Naive B cell (primary cell): ENCODE measurements around the gene NIPSNAP2. TPM values are rescaled to one million over a fixed set of nuclear protein-coding genes. Genes with fewer than 3 reads are reported as not detected.
"Not testable (repeated sequence)": the region's sequence is repeated elsewhere in the genome, so short reads cannot be mapped to it uniquely, and the experiment has no call there.

Source experiments
- ATAC-seq, 2 donors: fragments of 150-1000 bp; cut with Tn5 transposase; 2 replicates each; pipeline ENCODE4 v1.10.0; 2021; ENCODE audit warnings: low read depth in 2 of 2, mild to moderate bottlenecking in 2 of 2, moderate library complexity in 2 of 2
- DNase-seq: peaks from one replicate; pipeline ENCODE4 v3.0.0; 2022
- H3K27ac Mint-ChIP-seq, 6 donors: one replicate each; pipeline ENCODE4 v1.8.0; 2020 to 2022; ENCODE audit warnings: mild to moderate bottlenecking in 6 of 6, mixed read lengths in 6 of 6, moderate library complexity in 5 of 6, inconsistent platforms in 2 of 6
- H3K27me3 Mint-ChIP-seq, 3 donors: one replicate each; pipeline ENCODE4 v1.8.0; 2021 to 2022; ENCODE audit warnings: mixed read lengths in 3 of 3, mild to moderate bottlenecking in 1 of 3
- H3K36me3 Mint-ChIP-seq, 2 donors: one replicate each; pipeline ENCODE4 v1.8.0; 2020 to 2022; ENCODE audit warnings: mixed read lengths in 2 of 2, inconsistent platforms in 1 of 2, mild to moderate bottlenecking in 1 of 2
- H3K4me1 Mint-ChIP-seq, 3 donors: one replicate each; pipeline ENCODE4 v1.8.0; 2020 to 2022; ENCODE audit warnings: mixed read lengths in 3 of 3, inconsistent platforms in 1 of 3, mild to moderate bottlenecking in 1 of 3, moderate library complexity in 1 of 3
- H3K4me3 Mint-ChIP-seq, 8 donors: one replicate each; pipeline ENCODE4 v1.8.0; 2020 to 2022; ENCODE audit warnings: mild to moderate bottlenecking in 8 of 8, mixed read lengths in 8 of 8, moderate library complexity in 8 of 8, inconsistent platforms in 2 of 8
- H3K9me3 Mint-ChIP-seq, 7 donors: one replicate each; pipeline ENCODE4 v1.8.0; 2020 to 2022; ENCODE audit warnings: mixed read lengths in 7 of 7, mild to moderate bottlenecking in 5 of 7, inconsistent platforms in 2 of 7, moderate library complexity in 1 of 7
- polyA plus RNA-seq, 6 donors: library from polyadenylated mRNA; unstranded; fragments of 300-500 nt; fragmentation: Illumina TruSeq; gene quantifications; one replicate each; pipeline ENCODE4 v1.2.3, GENCODE V29; 2021; ENCODE audit warnings: low read depth in 6 of 6

NIPSNAP2 gene
- 100 to 1,000 TPM in 1 of 6 donors, 10 to 100 TPM in 5; 47.8 to 137 (median 57.2) TPM for polyA plus RNA-seq

DNA sequence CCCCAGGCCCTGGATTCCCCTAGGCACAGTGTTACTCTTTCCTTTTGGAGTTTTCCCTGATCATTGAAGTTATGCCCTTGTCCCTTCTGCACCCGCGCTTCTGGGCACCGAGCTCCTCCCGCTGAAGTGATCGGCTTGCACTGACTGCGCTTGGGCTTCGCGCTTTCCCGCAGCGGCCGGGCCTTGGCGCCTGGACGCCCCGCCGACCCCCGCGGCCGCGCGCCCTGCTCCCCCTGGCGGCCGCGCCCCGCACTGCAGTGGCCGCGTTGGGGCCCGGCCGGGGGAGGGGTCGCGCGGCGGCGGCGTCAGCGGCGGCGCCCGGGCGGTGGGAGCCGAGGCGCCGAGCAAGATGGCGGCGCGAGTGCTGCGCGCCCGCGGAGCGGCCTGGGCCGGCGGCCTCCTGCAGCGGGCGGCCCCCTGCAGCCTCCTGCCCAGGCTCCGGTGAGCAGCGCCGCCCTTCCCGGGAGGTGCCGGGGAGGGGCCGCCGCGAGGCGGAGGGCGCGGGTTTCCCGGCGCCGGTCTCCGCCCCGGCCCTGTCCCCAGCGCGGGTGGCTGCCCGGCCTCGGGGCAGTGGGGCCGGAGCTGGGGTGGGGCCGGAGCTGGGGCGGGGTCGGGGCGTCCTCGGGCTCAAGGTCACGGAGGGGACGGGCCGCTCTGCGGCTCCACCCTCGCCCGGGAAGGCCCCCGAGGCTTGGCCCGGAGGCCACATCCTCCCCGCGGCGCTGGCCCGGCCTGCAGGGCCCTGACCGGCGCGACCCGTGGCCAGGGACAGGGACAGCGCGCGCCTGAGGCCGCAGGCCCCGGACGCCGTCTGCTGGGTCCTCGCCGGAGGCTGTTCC, at the start of gene NIPSNAP2:
NIPSNAP2 (plus strand) TSS at position 325 of the 839 bp plus-strand sequence; CDS start at position 350, 25 bp downstream.
- peaks cover 25 to 39% (median 37%) of the 10 kb centered on the region in 3 donors for H3K4me1 Mint-ChIP-seq
- ATAC-seq (peak; percentile 86 to 87), DNase-seq (peak; percentile 64)
- H3K27me3 Mint-ChIP-seq: no peaks in the 10 kb centered on the region
- peak within 1 kb of the TSS; percentile 72 to 94 (median 88) for H3K4me3 Mint-ChIP-seq
- H3K9me3 Mint-ChIP-seq: no peaks in the 10 kb centered on the region
- no peaks in the 10 kb centered on the region for H3K36me3 Mint-ChIP-seq
- peak within 1 kb of the TSS; percentile 76 to 95 (median 90) for H3K27ac Mint-ChIP-seq

DNA sequence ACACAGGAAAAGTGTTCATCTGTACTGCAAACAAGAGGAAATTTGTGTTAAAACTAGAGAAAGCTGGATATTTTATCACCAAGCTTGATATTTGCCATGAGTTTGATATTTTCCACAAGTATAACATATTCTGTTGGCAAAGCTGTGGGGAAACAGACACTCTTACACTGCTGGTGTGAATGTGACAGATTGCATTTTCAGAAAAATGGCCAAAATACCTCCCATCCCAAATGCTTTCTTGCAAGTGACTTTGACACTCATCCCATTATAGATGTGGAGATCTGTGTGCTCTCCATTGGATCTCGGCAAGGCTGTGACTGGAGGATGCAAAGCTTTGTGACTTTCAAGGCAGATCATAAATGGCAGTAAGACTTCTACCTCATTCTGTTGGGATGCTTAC, 46.6 kb upstream of the NIPSNAP2 start:
- Mint-ChIP-seq H3K4me1 (no peaks in the 10 kb centered on the region), H3K9me3 (peaks cover 0 to 2% (median 0%) of the 10 kb centered on the region in 7 donors), H3K4me3 (no peak overlapping the region), H3K27me3 (no peaks in the 10 kb centered on the region), H3K36me3 (peaks cover 2 to 4% of the 10 kb centered on the region in 2 donors), H3K27ac (no peak overlapping the region)
- ATAC-seq (no peak), DNase-seq (no peak)

DNA sequence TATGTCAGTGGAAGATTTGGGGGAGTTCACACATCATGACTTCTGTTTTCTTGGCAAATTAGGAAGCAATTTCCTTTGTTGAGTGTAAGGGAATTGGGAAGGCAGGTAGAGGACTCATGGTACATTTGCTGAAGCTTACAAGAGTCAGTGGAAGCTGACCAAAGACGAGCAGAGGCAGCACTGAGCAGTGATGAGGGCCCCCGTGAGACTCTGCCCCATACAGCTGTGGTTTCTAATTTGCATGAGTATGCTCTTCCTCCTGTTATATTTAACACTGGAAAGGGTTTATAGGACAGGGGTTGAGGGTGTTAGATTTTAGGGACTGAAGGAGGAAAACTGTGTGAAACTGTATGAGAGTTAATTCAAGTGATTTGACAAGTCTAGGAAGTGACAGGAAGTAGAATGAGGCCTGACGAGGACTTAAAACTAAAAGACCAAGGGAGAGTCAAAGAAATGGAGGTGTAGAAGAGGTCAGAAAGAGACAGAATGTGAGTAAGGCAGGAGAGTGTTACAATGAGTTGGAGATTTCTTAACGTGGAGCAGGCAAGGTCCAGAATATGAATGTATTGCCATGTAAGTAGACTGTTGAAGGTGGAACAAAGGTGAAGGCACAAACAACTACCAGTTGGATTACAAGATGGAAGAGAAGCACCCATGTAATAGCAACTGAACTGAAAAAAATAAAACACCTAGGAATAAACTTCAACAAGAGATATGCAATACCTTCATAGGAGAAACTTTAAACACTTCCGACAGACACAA, 36.2 kb upstream of the NIPSNAP2 start:
- DNase-seq: no peak
- no peaks in the 10 kb centered on the region for H3K27me3 Mint-ChIP-seq
- peaks cover 10 to 11% of the 10 kb centered on the region in 2 donors for H3K36me3 Mint-ChIP-seq
- H3K4me3 Mint-ChIP-seq: no peak overlapping the region
- H3K4me1 Mint-ChIP-seq: peaks cover 0 to 8% (median 5%) of the 10 kb centered on the region in 3 donors
- no peak for ATAC-seq
- H3K9me3 Mint-ChIP-seq: no peaks in the 10 kb centered on the region
- peak overlapping the region in 1 of 6 donors; percentile 41 for H3K27ac Mint-ChIP-seq

DNA sequence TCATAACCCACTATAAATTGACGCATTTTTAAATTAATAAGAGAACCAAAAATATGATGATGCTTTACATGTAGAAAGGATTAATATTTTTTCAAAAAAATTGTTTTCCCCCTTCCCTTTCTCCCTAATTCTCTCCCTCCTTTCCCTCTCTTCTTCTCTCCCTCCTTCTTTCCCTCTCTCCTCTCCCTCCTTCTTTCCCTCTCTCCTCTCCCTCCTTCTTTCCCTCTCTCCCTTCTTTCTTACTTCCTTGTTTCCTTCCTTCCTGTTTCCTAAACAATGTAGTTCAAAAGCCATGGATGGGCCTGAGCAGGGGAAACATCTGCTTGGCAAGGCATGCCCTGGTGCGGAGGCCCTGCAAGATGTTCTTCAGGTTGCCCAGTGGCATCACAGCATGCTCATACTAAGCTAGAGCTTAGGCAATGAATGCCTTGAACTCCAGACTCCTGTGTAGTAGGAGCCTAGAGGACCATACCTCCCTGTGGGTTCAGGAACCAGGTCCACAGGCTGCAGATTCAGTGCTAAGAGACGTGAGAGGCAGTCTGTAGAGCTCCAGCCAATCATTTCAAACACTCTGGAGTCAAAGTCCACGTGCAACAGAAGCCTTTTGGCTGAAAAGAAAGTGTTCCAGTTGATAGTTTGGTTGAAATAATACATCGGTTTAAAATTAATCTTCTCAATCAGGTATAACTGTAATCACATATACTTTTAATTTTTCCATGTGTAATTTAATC, 32.8 kb upstream of the NIPSNAP2 start:
- Mint-ChIP-seq H3K36me3 (peaks cover 0 to under 1% of the 10 kb centered on the region in 2 donors), H3K4me3 (no peak overlapping the region), H3K4me1 (peaks cover 0 to 8% (median 5%) of the 10 kb centered on the region in 3 donors), H3K9me3 (peaks cover 0 to 8% (median 4%) of the 10 kb centered on the region in 7 donors), H3K27ac (peak overlapping the region in 2 of 6 donors; percentile 61 to 91), H3K27me3 (no peaks in the 10 kb centered on the region)
- DNase-seq (no peak), ATAC-seq (no peak)

DNA sequence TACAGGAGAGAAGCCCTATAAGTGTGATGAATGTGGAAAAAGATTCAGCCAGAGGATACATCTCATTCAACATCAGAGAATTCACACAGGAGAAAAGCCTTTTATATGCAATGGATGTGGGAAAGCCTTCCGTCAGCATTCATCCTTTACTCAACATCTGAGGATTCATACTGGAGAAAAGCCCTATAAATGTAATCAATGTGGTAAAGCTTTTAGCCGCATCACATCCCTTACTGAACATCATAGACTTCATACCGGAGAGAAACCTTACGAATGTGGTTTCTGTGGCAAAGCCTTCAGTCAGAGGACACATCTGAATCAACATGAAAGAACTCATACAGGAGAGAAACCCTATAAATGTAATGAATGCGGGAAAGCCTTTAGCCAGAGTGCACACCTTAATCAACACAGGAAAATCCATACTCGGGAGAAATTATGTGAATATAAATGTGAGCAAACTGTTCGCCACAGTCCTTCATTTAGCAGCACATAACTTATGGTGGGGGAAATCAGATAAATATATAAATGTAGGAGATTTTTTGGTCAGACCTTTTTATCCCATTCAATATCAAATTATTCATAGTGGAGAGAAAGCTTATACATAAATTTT, 24.8 kb upstream of the NIPSNAP2 start:
- no peak for DNase-seq
- Mint-ChIP-seq H3K4me1 (no peaks in the 10 kb centered on the region), H3K27me3 (no peaks in the 10 kb centered on the region), H3K27ac (no peak overlapping the region), H3K4me3 (no peak overlapping the region), H3K9me3 (peaks cover 19 to 50% (median 44%) of the 10 kb centered on the region in 7 donors), H3K36me3 (peaks cover 13 to 27% of the 10 kb centered on the region in 2 donors)
- ATAC-seq: no peak

DNA sequence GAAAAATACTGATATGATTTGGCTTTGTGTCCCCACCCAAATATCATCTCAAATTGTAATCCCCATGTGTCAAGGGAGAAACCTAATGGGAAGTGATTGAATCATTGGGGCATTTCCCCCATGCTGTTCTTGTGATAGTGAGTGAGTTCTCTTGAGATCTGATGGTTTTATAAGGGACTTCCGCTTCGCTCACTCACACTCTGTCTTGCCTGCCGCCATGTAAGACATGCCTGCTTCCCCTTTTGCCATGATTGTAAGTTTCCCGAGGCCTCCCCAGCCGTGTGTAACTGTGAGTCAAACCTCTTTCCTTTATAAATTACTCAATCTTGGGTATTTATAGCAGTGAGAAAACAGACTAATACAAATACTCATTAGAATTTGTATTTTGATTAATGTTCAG, 17.8 kb upstream of the NIPSNAP2 start:
- no peak overlapping the region for H3K27ac Mint-ChIP-seq
- DNase-seq (no peak), ATAC-seq (no peak)
- peaks cover 1 to 4% (median 3%) of the 10 kb centered on the region in 3 donors for H3K4me1 Mint-ChIP-seq
- H3K27me3 Mint-ChIP-seq: no peaks in the 10 kb centered on the region
- H3K36me3 Mint-ChIP-seq: peaks cover 0 to 5% of the 10 kb centered on the region in 2 donors
- peaks cover 4 to 13% (median 7%) of the 10 kb centered on the region in 7 donors for H3K9me3 Mint-ChIP-seq
- no peak overlapping the region for H3K4me3 Mint-ChIP-seq

DNA sequence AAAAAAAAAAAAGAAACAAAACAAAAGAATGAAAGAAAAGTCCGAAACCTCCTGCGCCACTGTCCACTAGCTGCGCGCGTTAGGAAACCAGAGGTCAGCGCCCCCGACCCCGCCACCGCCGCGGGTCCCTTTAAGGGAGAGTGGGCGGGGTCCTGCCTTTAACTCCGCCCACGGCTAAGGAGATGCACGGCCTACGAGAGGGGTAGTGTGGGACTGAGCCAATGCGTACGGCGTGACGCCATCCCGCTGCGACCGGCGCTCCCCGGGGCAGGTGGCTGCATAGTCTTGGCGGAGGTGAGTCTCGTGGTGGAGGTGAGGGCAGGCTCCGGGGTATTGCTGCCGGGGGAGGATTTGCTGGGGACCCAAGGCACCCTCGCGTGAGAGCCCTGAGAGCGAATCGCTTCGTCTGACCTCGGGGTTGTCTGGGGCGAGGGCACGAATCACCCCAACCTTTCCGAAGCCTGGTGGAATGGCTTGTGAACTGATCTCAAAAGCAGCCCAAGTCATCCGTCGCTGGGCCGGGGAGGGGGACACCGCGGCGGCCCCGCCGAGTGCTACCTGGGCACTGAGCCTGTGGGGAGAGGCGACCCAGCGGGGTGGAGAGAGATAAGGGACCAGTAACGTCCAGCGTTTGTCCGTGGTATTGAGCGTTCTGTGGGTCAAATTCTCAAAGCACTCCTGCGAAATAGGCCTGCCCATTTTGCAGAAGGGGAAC, 12.6 kb upstream of the NIPSNAP2 start, which contains the start of gene MRPS17:
MRPS17 (plus strand) TSS at position 241 of the 715 bp plus-strand sequence. CDS start 1,319 bp downstream, outside the sequence.
- no peaks in the 10 kb centered on the region for H3K9me3 Mint-ChIP-seq
- no peaks in the 10 kb centered on the region for H3K27me3 Mint-ChIP-seq
- H3K36me3 Mint-ChIP-seq: peaks cover 0 to 7% of the 10 kb centered on the region in 2 donors
- H3K27ac Mint-ChIP-seq: peak within 1 kb of the TSS; percentile 96 to 99 (median 98)
- peak within 1 kb of the TSS; percentile 90 to 99 (median 98) for H3K4me3 Mint-ChIP-seq
- peaks cover 16 to 27% (median 21%) of the 10 kb centered on the region in 3 donors for H3K4me1 Mint-ChIP-seq
- peak; percentile 99 to 100 for ATAC-seq
- peak; percentile 95 for DNase-seq

DNA sequence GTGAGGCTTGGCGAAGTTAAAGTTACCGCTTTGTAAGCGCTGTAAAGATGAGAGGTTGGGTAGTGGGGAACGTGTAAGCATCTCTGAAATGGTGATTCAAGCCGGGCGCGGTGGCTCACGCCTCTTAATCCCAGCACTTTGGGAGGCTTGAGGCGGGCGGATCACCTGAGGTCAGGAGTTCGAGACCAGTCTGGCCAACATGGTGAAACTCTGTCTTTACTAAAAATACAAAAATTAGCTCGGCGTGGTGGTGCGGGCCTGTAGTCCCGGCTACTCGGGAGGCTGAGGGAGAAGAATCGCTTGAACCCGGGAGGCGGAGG, 12.1 kb upstream of the NIPSNAP2 start:
- H3K27me3 Mint-ChIP-seq, H3K36me3 Mint-ChIP-seq, ATAC-seq, H3K9me3 Mint-ChIP-seq, DNase-seq: not testable (repeated sequence)
- Mint-ChIP-seq H3K4me3 (peak overlapping the region; percentile 90 to 99 (median 98)), H3K4me1 (peaks cover 16 to 27% (median 22%) of the 10 kb centered on the region in 3 donors), H3K27ac (peak overlapping the region; percentile 96 to 99 (median 98))

DNA sequence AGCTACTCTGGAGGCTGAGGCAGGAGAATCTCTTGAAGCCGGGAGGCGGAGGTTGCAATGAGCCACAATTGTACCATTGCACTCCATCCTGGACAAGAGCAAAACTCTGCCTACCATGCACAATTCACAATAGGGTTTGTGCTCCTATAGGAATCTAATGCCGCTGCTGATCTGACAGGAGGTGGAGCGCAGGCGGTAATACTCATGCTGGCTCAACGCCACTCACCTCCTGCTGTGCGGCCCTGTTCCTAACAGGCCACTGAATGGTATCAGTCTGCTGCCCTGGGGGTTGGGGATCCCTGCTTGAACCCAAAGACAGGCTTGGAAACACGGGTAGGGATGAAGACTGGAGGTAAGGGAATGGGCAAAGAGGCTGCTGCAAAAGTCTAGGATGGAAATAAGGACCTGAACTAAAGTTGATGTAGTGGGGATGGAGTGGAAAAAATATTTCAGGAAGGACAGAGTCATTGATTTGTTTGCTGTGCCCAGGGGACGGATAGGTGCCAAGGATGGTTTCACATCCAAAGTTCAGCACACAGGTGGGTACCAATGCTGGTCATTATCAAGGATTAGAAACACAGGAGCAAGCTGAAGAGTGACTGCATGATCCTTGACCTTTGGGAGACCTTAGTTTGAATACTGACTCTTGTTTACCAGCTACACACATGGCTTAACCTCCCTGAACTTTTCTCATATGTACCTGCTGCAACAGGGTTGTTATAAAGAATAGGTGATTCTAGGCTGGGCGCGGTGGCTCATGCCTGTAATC, 10.5 kb upstream of the NIPSNAP2 start:
- H3K4me1 Mint-ChIP-seq: peaks cover 16 to 30% (median 24%) of the 10 kb centered on the region in 3 donors
- peak overlapping the region in 7 of 8 donors; percentile 40 to 98 (median 97) for H3K4me3 Mint-ChIP-seq
- peak overlapping the region in 4 of 6 donors; percentile 18 to 73 (median 54) for H3K27ac Mint-ChIP-seq
- DNase-seq: no peak
- H3K36me3 Mint-ChIP-seq: peaks cover 0 to 7% of the 10 kb centered on the region in 2 donors
- no peaks in the 10 kb centered on the region for H3K9me3 Mint-ChIP-seq
- ATAC-seq: no peak
- H3K27me3 Mint-ChIP-seq: no peaks in the 10 kb centered on the region

DNA sequence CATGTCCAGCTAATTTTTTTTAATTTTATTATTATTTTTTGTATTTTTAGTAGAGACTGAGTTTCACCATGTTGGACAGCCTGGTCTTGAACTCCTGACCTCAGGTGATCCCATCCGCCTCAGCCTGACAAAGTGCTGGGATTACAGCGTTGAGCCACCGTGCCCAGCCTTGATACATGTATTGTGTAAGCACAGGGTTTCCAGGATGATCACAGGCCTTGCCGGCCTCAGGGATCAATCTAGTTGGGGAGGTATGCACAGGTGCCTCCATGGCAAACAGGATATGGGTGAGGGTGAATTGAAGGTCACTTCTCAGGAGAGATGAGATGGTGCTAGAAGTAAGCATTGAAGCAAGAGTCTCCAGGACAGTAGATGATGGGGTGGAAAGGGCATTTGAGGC, 7.2 kb upstream of the NIPSNAP2 start:
- no peak for DNase-seq
- Mint-ChIP-seq H3K4me1 (peaks cover 8 to 20% (median 13%) of the 10 kb centered on the region in 3 donors), H3K9me3 (no peaks in the 10 kb centered on the region), H3K36me3 (peaks cover 0 to 7% of the 10 kb centered on the region in 2 donors), H3K4me3 (peak overlapping the region in 2 of 8 donors; percentile 40 to 73), H3K27ac (peak overlapping the region in 1 of 6 donors; percentile 44), H3K27me3 (no peaks in the 10 kb centered on the region)
- ATAC-seq: no peak

DNA sequence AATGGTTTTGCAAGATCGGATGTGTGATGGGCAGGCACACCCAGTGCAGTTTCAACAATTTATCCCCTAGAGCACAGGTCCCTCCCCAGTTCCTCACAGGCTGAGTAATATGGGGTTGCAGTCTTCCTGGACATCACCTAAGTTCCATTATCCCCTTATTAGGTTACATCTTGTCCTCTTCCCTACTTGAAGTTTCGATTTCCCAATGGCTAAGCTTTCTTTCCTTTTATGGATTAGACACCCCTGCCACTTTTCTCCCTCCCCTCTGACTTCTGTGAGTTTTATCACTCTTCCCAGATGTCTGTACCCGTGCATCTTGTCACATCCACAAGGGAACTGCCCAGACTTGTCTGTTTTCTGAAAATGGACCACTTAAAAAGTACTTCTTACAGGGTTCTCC, 2.4 kb upstream of the NIPSNAP2 start:
- no peaks in the 10 kb centered on the region for H3K9me3 Mint-ChIP-seq
- H3K4me1 Mint-ChIP-seq: peaks cover 16 to 31% (median 31%) of the 10 kb centered on the region in 3 donors
- H3K27me3 Mint-ChIP-seq: no peaks in the 10 kb centered on the region
- no peaks in the 10 kb centered on the region for H3K36me3 Mint-ChIP-seq
- peak overlapping the region in 1 of 8 donors; percentile 39 for H3K4me3 Mint-ChIP-seq
- no peak for DNase-seq
- H3K27ac Mint-ChIP-seq: peak overlapping the region in 4 of 6 donors; percentile 27 to 88 (median 58)
- ATAC-seq: no peak
